HG02885 (cell line): ENCODE data around the gene TRAPPC3.

Experiments
- ATAC-seq: cut with Tn5 transposase; IDR thresholded peaks from one replicate; pipeline ENCODE4 v1.9.1; 2021; ENCODE audit warnings: mild to moderate bottlenecking; ENCODE audit not compliant: unreplicated experiment, poor library complexity

TRAPPC3 gene

DNA sequence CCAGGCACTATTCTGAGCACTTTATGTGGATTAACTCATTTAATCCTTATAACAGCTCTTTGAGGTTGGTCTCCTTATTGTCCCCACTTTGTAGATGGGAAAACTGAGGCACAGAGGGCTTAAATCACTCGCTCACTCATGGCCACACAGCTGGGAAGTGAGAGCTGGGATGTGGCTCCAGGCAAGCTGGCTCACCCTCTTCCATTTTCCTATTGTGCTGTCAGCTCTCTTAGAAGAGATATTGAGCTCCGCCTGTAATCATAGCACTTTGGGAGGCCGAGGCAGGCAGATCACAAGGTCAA, 20.4 kb downstream of the TRAPPC3 start:
- ATAC-seq = no peak

DNA sequence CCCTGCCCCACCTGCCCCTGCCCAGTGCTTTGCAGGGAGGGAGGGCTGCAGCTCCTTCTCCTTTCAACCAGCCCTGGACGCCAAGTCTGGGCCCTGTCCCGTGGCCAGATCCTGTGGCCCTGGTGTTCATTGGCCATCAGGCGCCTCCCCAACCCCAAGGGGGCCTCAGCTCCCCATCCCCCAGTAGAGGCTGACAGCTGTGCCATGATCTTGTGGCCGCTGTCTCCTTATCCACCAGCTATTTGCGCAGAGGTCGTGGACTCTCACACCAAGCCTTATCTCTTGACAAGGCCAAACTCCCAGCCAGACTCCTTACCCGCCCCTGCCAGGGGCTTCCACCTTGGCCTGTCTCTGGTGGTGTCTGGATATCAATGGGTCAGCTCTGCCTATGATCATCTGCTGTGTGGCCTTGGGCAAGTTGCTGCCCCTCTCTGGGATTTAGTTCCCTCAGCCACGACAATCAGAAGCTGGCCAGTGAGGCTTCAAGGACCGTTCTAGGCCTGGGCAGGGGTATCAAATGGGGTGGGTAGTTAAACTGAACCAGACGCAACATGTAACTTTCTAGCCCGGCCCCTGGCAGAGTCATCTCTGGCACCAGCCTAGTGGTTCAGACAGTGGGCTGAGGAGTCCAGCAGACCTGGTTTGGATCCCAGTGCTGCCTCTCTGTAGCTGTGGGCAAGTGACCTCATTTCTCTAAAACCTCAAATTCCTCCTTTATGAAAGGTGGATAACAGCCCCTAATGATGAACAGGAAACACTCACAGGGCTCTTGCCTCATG, 21.0 kb downstream of the TRAPPC3 start:
- no peak for ATAC-seq

DNA sequence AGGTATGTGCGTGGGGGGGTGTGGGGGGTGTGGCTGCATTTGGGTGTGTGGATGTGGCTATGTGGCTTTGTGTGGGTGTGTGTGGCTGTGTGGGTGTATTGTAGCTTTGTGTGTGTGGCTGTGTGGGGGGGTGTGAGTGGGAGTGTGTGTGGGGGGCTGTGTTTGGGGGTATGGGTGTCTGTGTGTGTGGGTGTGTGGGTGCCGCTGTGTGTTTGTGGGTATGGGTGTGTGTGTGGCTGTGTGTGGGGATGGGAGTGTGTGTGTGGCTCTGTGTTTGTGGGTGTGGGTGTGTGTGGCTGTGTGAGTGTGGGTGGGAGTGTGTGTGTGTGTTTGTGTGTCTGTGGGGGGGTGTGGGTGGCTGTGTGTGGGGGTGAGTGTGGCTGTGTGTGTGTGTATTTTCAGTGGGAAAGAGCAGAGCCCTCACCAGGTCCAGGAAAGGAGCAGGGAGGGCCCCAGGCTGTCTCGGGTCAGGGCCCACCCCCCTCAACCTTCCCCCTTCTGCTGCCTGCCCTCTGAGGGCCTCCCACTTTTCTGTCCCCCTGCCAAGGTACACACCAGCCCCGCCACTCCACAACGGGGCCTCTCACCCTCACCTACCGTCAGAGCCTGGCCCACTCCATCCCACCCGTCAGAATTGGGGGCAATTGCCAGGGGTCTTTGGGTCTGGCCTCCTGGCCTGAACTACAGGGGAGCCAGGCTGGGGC, 22.3 kb downstream of the TRAPPC3 start:
- no peak for ATAC-seq

DNA sequence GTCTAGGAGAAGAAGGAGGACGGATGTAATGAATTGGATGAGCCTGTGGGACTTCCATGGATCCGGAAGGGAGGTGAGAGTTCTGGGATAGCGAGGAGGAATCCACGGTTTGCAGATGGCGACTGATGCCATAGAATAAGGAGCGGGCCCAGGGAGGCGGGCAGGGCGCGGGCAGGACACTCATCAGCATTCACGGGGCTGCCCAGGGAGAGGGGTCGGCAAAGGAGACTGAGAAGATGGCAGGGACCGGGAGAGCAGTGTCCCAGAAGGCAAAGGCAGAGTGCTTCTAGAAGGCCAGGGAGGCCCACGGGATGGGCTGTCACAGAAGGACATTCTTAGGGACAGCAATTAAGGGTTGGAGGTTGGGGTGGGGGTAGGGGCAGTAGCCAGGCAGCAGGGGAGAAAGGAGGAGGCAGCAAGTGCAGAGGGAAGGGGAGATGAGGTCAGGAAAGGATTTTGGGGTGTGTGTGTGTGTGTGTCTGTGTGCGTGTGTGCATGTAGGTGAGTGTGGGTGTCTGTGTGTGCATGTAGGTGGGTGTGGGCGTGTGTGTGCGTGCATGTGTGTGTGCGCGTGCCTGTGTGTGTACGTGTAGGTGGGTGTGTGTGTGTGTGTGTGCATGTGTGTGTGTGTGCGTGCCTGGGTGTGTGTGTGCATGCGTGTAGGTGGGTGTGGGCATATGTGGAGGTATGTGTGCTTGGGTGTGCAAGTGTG, 23.1 kb downstream of the TRAPPC3 start:
- no peak for ATAC-seq

DNA sequence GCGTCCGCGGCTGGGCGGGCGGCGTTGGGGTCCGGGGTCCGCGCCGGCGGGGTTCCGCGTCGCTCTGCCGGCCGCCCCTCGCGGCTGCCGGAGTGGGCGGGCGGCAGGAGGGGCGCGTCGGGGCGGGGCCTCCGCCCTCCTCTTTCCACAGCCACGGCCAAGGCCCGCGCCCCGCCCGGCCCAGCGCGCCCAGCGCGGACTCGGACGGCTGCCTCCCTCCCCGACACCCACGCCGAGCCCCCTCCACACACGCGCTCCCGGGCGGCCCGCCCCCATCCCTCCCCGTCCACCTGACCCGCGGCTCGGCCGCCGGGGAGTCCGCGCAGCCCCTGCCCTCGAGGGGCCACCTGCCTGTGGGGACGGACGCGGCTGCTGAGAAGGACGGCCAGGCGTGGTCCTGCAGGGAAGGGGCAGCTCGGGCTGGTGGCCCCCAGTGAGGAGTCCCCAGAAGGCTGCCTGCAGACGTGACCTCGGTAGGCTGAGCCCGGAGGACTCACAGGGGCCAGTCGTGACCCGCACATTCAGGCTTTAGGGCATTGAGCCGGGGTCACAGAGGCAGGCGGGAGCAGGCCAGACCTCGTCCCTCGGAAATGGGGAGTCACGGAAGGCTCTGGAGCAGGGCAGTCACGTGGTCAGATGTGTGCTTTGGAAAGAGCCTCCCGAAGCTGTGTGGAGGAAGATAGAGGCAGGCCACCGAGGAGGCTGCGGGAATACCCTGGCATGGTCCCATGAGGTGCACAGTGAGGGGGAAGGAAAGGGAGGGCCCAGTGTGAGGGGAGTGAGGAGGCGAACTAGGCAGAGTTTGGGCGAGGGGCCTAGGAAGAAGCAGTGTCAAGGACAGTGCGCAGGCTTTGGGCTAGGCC, 23.9 kb downstream of the TRAPPC3 start, which contains the start of gene COL8A2:
Gene COL8A2, minus strand, starts transcription at position 94 of the 863 bp plus-strand sequence. CDS start 24,980 bp downstream, outside the sequence.
- no peak for ATAC-seq

DNA sequence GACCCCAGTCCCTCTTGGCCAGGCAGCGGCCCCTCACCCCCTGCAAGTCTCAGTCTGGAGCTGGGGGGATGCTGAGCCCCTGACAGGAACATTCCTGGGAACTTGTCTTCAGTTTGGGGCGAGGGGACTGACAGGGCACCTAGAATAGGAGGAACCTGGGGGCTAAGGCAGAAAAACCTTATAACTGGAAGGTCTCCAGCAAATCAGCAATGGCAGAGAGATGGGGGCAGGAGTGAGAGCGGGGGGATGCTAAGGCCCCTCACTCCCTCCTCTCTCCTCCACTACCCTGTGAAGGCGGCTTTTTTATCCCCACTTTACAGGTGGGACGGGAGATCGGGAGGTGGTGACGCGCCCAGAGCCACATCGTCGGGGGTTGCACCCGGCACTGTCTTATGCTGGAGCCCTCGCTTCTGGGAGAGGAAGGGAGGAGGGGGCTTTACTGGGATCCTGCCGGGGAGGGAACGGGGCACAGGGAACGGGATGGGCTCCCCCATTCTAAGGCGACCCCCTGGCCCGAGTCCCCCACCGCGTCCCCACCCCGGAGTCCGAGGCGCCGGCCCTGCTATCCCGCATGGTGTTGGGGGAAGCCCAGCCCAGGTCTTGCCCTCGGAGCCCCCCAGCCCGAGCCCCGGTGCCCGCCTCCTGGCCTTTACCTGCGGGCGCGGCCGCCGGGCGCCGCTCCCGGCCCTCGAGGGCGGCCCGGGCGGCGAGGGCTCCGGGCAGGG, 24.7 kb downstream of the TRAPPC3 start:
- no peak for ATAC-seq

DNA sequence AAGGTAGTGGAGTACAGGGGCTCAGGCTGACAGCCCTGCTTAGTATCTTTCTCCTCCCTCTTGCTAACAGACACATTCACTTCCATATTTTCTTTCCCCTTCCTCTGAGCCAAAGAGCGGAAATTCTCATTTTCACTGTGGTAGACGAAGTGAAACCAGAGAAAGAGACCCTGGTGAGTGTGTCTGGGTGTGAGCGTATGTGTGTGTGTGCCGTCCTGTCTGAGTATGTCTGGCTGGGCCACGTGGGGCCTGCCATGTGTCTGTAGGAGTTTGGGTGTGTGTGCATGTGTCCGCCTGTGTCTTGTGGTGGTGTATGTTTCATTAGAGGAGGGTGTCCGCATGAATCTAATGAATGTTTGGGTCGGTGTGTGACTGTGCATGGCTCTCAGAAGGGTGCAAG, 25.9 kb downstream of the TRAPPC3 start:
- peak; percentile 46 for ATAC-seq

DNA sequence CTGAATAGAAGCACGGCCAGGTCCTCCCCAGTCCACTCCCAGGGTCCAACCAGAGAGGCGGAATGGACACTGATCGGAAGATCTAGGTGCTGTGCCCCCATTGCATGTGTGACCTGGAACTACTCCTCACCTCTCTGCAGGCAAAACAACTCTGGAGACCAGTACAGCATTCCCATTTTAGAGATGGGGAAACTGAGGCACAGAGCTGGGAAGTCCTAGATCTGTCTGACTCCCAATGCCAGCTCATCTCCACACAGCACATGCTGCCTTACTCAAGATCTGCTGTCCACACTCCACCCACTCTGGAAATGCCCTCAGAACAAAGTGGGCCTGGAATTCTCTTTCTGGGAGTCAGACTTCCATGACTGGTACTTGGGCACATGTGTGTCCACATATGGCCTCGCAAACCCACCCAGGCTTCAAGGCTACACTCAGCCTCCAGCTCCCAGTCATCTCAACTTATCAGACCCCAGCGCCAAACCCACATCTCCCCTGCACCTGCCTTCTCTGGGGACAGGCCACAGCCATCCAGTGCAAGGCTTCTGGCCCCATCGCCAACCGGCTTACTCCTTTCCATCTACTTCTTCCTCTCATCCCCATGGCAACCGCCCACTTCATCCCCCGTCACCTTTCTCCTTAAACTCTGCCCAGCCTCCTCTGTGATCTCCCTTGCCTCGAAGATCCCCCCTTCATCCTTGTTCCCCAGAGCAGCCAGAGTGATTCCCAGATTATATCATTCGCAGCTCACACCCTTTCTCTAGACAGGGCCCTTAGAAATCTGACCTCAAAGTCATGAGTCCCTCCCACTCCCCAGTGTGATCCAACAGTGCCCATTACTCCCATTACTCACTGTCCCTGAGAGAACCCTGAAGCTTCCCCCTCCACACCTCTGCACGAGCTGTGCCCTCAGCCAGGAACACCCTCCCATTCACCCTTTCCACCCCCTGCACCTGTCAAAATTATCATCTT, 26.9 kb downstream of the TRAPPC3 start:
- no peak for ATAC-seq

DNA sequence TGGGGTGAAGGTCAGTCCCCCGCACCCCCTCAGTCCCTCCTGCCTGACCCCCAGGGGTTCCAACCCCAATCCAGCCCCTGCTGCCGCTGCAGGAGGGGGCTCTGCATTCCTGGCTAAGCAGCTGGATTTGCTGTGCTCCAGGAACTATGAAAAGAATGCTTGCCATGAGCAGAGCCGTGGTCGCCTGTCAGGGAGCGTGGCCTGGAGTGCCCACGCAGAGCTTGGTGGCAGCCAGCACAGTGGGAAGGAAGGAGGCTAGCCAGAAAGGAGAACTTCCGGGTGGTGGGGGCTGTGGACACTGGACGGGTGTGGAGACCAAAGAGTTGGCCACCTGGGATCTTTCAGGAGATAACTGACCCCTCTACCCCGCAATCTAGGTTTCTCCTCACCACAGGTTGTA, 29.8 kb downstream of the TRAPPC3 start:
- no peak for ATAC-seq

DNA sequence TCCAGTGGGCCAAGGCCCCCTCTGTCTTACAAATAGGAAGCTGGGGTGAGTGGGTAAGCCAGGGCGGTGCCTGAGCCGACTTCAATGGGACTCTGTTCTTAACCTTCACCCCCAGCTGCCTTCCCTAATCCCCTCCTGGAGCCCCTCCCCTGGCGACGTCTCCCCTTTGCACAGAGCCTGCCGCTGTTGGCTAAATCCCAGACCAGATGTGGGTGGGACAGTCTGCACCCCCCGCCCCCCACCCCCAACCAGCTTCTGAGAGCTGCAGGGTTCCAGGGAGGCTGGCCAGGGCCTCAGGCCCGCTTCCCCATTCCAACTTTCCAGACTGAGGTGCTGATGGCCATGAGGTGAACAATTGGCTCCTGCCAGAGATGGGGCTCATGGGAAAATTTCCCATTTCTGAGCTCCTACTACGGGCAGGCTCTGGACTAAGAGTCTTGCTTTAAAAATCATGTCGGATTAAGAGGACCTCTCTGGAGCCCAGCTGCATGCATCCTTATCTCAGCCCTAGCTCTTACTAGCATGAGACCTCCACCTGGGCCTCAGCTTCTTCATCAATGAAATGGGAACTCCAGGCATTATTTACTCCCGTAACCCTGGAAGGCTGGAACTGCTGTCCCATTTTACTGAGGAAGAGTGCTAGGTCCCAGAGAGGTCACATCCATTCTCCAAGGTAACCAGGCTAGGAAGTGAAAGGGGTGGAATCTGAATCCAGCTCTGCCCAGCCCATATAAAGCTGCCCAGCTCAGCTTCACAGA, 30.7 kb downstream of the TRAPPC3 start:
- no peak for ATAC-seq

DNA sequence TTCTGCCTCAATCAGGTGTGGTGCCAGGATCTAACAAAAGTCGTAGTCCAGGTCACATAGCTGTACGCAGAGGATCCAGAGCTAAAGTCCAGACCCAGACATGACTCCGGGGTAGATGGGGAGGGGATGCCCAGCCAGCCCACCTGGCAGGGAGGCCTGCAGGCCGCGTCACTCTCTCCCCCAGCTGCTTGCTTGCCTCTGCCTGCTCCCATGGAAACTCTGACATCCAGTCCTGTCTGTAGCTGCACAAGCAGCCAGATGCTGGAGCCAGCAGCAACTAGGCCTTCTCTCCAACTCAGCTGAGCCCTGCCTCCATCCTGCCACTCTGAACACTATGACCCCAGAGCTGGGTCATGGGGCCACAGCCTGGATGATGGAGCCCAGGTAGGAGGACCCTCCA, 32.4 kb downstream of the TRAPPC3 start:
- ATAC-seq = no peak

DNA sequence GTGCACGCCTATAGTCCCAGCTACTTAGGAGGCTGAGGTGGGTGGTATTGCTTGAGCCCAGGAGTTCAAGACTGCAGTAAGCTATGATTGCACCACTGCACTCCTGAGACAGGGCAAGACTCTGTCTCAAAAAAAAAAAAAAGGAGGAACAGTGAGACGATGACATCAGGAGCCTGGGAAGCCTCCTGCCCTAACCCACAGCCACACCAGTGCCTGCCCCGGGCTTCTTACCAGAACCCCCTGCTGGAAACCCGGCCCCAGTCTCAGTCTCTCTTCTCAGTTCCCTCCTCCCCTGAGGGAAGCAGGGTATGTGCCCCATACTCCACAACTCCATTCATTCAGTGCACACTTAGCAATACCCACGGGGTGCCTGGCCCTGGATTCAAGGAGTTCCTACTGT, 33.4 kb downstream of the TRAPPC3 start:
- ATAC-seq = no peak

DNA sequence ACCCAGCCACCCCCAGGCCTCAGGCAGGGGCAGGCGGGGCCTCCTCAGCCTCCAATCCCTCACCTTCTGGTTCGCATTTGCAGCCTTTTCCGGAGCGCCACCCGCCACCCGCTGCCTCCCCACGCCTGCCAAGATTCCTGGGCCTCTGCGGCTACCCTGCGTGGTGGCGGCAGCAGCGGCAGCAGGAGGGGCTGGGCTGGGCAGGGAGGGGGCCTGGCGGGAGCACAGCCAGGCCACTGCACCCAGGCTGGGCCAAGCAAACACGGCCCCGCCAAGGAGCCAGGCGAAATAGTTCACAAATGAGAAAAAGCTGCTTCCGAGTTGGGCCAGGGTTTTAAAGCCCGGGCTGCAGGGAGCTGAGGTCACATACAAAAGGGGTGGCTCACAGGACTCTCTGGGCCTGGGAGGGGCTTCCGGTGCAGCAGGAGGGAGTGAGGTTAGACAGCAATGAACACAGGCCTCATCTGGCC, 34.1 kb downstream of the TRAPPC3 start:
- ATAC-seq = no peak

DNA sequence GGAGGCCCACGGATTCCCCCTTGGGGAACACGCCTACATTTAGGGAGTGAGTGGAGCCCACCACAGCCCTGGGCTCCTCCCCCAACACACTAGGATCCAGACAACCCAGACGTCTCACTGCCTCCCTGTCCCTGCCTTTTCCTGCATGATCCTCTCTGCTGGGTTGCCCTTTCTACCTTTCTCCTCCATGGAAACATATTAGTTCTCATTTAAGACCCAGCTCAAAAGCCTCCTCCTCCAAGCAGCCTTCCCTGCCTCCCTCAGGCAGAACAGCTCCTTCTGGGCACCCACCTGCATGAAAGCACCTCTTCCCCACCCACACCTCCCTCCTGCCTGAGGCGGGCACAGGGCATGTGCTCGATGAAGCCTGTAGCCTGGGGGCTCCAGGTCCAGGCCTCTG, 34.9 kb downstream of the TRAPPC3 start:
- no peak for ATAC-seq

DNA sequence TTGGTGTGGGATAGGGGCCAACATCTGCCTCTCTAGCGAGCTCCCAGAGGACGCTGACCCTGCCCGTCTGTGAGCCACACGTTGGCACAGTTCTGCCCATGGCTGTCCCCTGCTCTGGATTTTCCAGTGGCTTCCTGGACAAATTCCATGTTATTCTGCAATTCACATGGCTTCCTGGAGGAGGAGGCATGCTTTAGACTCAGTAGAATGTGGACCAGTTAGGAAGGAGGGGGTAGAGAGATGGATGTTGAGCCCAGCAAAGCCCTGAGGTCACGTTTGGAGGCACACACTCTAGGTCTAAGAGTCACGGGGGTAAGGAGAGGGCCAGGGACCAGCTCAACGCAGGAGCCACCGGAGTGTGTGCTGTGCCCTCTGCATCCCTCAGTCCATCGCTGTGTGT, 36.5 kb downstream of the TRAPPC3 start:
- ATAC-seq = no peak

DNA sequence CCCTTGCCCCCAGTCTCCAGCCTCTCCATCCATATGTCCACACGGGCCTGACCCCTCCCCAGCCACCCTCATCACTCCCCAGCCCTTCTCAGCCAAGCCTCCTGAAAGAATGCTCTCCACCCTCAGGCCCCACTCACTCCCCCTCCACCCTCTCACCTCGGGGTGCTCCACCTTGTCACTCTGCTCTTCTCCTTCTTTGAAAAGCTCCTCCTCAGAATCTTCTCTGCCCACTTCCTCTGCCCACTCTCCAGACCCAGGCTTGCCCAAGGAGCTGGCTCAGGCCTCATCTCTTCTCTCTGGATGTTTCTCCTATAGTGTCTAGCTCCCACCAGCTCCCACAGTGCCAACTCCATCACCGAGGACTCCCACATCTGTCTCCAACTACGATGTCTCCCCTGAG, 38.1 kb downstream of the TRAPPC3 start:
- ATAC-seq = no peak

DNA sequence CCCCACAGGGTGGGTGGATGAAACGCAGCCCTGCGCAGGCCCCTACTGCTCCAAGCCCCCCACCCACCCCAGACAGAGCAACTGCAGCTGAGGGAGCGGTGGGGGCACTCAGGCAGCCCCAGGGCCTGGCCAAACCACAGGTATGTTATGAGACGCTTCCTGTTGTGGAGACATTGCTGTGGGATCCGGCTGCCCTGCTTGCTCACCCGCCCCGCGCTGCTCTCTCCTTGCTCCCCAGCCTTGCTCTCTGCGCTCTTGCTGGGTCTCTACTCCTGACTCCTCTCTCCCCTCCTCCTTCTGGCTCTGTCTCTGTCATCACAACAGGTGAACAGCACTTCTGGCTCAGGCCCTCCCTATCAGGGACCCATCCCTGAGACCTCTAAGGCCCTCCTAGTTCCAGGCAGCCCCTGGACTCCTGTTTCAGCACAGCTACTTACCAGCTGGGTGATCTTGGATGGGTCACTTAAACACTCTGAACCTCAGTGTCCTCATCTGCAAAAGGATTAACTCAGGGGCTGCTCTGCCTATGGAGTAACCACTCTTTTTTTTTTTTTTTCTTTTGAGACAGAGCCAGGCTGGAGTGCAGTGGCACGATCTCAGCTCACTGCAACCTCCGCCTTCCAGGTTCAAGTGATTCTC, 40.1 kb downstream of the TRAPPC3 start:
- no peak for ATAC-seq
